Neutrophil (primary cell): Measurements from ENCODE around the gene UBE2L5.
"Not testable (repeated sequence)": the region's sequence is repeated elsewhere in the genome, so short reads cannot be mapped to it uniquely, and the experiment has no call there.

ENCODE experiments used
- H3K27ac ChIP-seq: fragments of 200-600 bp; sonication (generic); 2 replicates; pipeline ENCODE4 v1.5.1; 2016; ENCODE audit warnings: mild to moderate bottlenecking, moderate library complexity
- H3K27me3 ChIP-seq: fragments of 200-600 bp; sonication (generic); 2 replicates; pipeline ENCODE4 v1.6.0; 2016; ENCODE audit warnings: mild to moderate bottlenecking
- H3K36me3 ChIP-seq: fragments of 200-600 bp; sonication (generic); 2 replicates; pipeline ENCODE4 v1.5.1; 2017
- H3K4me1 ChIP-seq, 2 experiments: fragments of 200-600 bp in 1 of 2; sonication (generic) in 1 of 2; 1 replicate in 1 of 2; 2 replicates in 1 of 2; pipeline versions ENCODE4 v1.5.1 to v1.6.1; 2013 to 2016; ENCODE audit warnings: low read depth in 1 of 2, low read length in 1 of 2, mild to moderate bottlenecking in 1 of 2, moderate library complexity in 1 of 2; ENCODE audit not compliant: control insufficient read depth in 1 of 2, insufficient read depth in 1 of 2
- H3K4me3 ChIP-seq, 2 experiments: fragments of 200-600 bp in 1 of 2; sonication (generic) in 1 of 2; 1 replicate in 1 of 2; 2 replicates in 1 of 2; pipeline ENCODE4 v1.5.1; 2013 to 2016; ENCODE audit warnings: low read depth in 1 of 2, low read length in 1 of 2, mild to moderate bottlenecking in 1 of 2, moderate library complexity in 1 of 2
- H3K9me3 ChIP-seq: fragments of 200-600 bp; sonication (generic); 2 replicates; pipeline ENCODE4 v1.5.1; 2016
- CTCF ChIP-seq: fragments of 200-600 bp; sonication (generic); IDR thresholded peaks from 2 replicates; pipeline ENCODE4 v1.5.1; 2016; ENCODE audit warnings: antibody characterized with exemption

UBE2L5 gene

GRCh38 chr13:30446126-30446500, 23.8 kb downstream of the UBE2L5 start:
- no peaks in the 10 kb centered on the region for H3K9me3 ChIP-seq
- peaks cover 9% of the 10 kb centered on the region for H3K27me3 ChIP-seq
- peaks cover 11 to 18% of the 10 kb centered on the region in 2 experiments for H3K4me1 ChIP-seq
- TF ChIP-seq CTCF = no peak
- H3K27ac ChIP-seq = no peak overlapping the region
- peak overlapping the region in 1 of 2 experiments; percentile 60 for H3K4me3 ChIP-seq
- H3K36me3 ChIP-seq = no peaks in the 10 kb centered on the region

GRCh38 chr13:30448441-30448840, 26.1 kb downstream of the UBE2L5 start:
- no peaks in the 10 kb centered on the region for H3K9me3 ChIP-seq

GRCh38 chr13:30450066-30450465, 27.8 kb downstream of the UBE2L5 start:
- Histone ChIP-seq H3K9me3 (no peaks in the 10 kb centered on the region), H3K27me3 (peaks cover 9% of the 10 kb centered on the region), H3K27ac (no peak overlapping the region), H3K4me3 (no peak overlapping the region), H3K4me1 (peaks cover 10 to 12% of the 10 kb centered on the region in 2 experiments), H3K36me3 (no peaks in the 10 kb centered on the region)
- TF ChIP-seq CTCF = no peak

More at GRCh38 chr13:30448441-30448840, 26.1 kb downstream of the UBE2L5 start:
- H3K27ac ChIP-seq = no peak overlapping the region
- peaks cover 11 to 18% of the 10 kb centered on the region in 2 experiments for H3K4me1 ChIP-seq
- no peaks in the 10 kb centered on the region for H3K36me3 ChIP-seq
- TF ChIP-seq CTCF = no peak
- H3K4me3 ChIP-seq = no peak overlapping the region
- H3K27me3 ChIP-seq = peaks cover 9% of the 10 kb centered on the region

DNA sequence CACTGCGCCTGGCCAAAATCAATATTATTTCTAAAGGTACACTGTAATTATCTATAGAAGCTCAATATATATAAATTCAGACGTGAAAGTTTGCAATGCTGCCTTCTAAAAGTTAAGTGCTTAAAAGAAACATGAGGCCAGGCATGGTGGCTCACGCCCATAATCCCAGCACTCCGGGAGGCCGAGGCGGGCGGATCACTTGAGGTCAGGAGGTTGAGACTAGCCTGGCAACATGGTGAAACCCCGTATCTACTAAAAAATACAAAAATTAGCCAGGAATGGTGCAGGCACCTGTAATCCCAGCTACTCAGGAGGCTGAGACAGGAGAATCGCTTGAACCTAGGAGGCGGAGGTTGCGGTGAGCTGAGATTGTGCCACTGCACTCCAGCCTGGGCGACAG, 29.2 kb downstream of the UBE2L5 start:
- not testable (repeated sequence) for H3K36me3 ChIP-seq, H3K9me3 ChIP-seq, H3K4me3 ChIP-seq, H3K27me3 ChIP-seq, H3K27ac ChIP-seq, H3K4me1 ChIP-seq

GRCh38 chr13:30453727-30454126, 31.4 kb downstream of the UBE2L5 start:
- Histone ChIP-seq H3K4me3 (no peak overlapping the region), H3K4me1 (no peaks in the 10 kb centered on the region), H3K27me3 (no peaks in the 10 kb centered on the region), H3K27ac (no peak overlapping the region), H3K36me3 (no peaks in the 10 kb centered on the region), H3K9me3 (no peaks in the 10 kb centered on the region)
- no peak for TF ChIP-seq CTCF

DNA sequence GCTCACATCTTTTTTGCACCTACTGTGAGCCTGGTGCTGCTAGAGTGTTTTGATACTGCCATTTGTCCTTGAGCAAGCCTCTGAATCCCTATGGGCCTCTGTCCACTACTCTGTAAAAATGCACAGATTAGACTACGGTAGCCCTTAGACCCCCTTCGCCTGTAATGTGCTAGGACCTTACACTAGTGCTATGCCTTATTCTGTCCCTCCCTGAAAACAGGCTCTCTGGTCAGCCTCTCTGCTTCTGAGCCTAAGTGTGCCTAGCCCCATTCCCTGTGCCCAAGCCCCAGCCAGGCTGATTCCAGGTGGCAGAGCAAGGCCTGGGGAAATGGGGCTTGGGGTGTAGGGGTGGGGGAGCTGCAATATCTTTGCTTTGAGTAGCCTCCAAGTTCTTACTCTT, 32.7 kb downstream of the UBE2L5 start:
- no peaks in the 10 kb centered on the region for H3K4me1 ChIP-seq
- no peak overlapping the region for H3K27ac ChIP-seq
- no peaks in the 10 kb centered on the region for H3K27me3 ChIP-seq
- H3K9me3 ChIP-seq = no peaks in the 10 kb centered on the region
- no peak for TF ChIP-seq CTCF
- H3K4me3 ChIP-seq = no peak overlapping the region
- peaks cover 4% of the 10 kb centered on the region for H3K36me3 ChIP-seq
